HEK293 (cell line): Measurements from ENCODE around the gene FGF22.

Experiments
- CTCF ChIA-PET: fragments of 350-600 bp; formaldehyde crosslinking; extraction: SDS; loops from one replicate; lab custom pipeline; 2021; ENCODE audit warnings: antibody characterized with exemption; lab: Yijun Ruan, JAX
- POLR2A ChIA-PET: fragments of 300-600 bp; formaldehyde crosslinking; extraction: SDS; loops from one replicate; lab custom pipeline; 2020; ENCODE audit warnings: antibody characterized with exemption, inconsistent platforms; lab: Yijun Ruan, JAX
- H3K27ac ChIP-seq: fragments of 200-500 bp; sonication (Bioruptor generic); 2 replicates; pipeline ENCODE4 v1.5.1; 2014; ENCODE audit warnings: low read depth, low read length, control low read depth, inconsistent platforms; ENCODE audit errors: extremely low read depth
- H3K36me3 ChIP-seq, 2 experiments: fragments of 200-500 bp in 1 of 2; sonication (Bioruptor generic) in 1 of 2; 1 replicate in 1 of 2; 2 replicates in 1 of 2; pipeline ENCODE4 v1.5.1; 2014 to 2017; ENCODE audit warnings: inconsistent platforms in 2 of 2, low read length in 2 of 2; ENCODE audit not compliant: control insufficient read depth in 2 of 2, insufficient read depth in 1 of 2
- H3K4me1 ChIP-seq: fragments of 200-500 bp; sonication (Bioruptor generic); 2 replicates; pipeline ENCODE4 v1.5.1; 2014; ENCODE audit warnings: mild to moderate bottlenecking, low read length, inconsistent platforms; ENCODE audit not compliant: control insufficient read depth, insufficient read depth
- H3K4me3 ChIP-seq: 2 replicates; pipeline ENCODE4 v1.5.1; 2011; ENCODE audit warnings: low read depth, mild to moderate bottlenecking, control low read depth, low read length, moderate library complexity
- H3K9me3 ChIP-seq: fragments of 200-500 bp; sonication (Bioruptor generic); 2 replicates; pipeline ENCODE4 v1.5.1; 2014; ENCODE audit warnings: low read depth, low read length, inconsistent platforms; ENCODE audit not compliant: control insufficient read depth, insufficient read depth
- BCL11B ChIP-seq: fragments of 450-650 bp; formaldehyde crosslinking; IDR thresholded peaks from 2 replicates; pipeline ENCODE4 v1.5.1; 2016; ENCODE audit warnings: low read depth, missing biosample characterization, missing genetic modification characterization
- ELK4 ChIP-seq: IDR thresholded peaks from 2 replicates; pipeline ENCODE4 v1.6.1; 2011; ENCODE audit warnings: mild to moderate bottlenecking, low read depth, low read length, borderline replicate concordance
- GLI2 ChIP-seq: fragments of 450-650 bp; formaldehyde crosslinking; IDR thresholded peaks from 2 replicates; pipeline ENCODE4; 2017; ENCODE audit warnings: missing biosample characterization, missing genetic modification characterization, low read depth, borderline replicate concordance
- KLF1 ChIP-seq: fragments of 450-650 bp; formaldehyde crosslinking; IDR thresholded peaks from 2 replicates; pipeline ENCODE4 v1.5.1; 2016; ENCODE audit warnings: missing biosample characterization, missing genetic modification characterization
- KLF10 ChIP-seq: fragments of 450-650 bp; IDR thresholded peaks from 2 replicates; pipeline ENCODE4 v1.5.1; 2018; ENCODE audit warnings: missing biosample characterization, mild to moderate bottlenecking, missing genetic modification characterization
- KLF16 ChIP-seq: fragments of 450-650 bp; formaldehyde crosslinking; IDR thresholded peaks from 2 replicates; pipeline ENCODE4 v1.5.1; 2017; ENCODE audit warnings: missing biosample characterization, missing genetic modification characterization
- KLF8 ChIP-seq: fragments of 450-650 bp; formaldehyde crosslinking; IDR thresholded peaks from 2 replicates; pipeline ENCODE4 v1.5.1; 2016; ENCODE audit warnings: missing biosample characterization, missing genetic modification characterization
- KLF9 ChIP-seq: fragments of 450-650 bp; formaldehyde crosslinking; IDR thresholded peaks from 2 replicates; pipeline ENCODE4 v1.5.1; 2016; ENCODE audit warnings: missing biosample characterization, missing genetic modification characterization, low read depth
- PRDM4 ChIP-seq: fragments of 450-650 bp; formaldehyde crosslinking; IDR thresholded peaks from 2 replicates; pipeline ENCODE4 v1.5.1; 2017; ENCODE audit warnings: missing biosample characterization, missing genetic modification characterization
- SP2 ChIP-seq: fragments of 450-650 bp; formaldehyde crosslinking; IDR thresholded peaks from 2 replicates; pipeline ENCODE4 v1.5.1; 2016; ENCODE audit warnings: missing biosample characterization, missing genetic modification characterization
- ZBTB11 ChIP-seq: fragments of 450-650 bp; formaldehyde crosslinking; conservative IDR thresholded peaks from 2 replicates; pipeline ENCODE4 v1.5.1; 2016; ENCODE audit warnings: low read depth, missing biosample characterization, missing genetic modification characterization
- ZBTB26 ChIP-seq: fragments of 450-650 bp; formaldehyde crosslinking; optimal IDR thresholded peaks from 2 replicates; pipeline ENCODE3; 2016; ENCODE audit warnings: missing biosample characterization, mild to moderate bottlenecking, missing genetic modification characterization
- ZBTB48 ChIP-seq: fragments of 450-650 bp; formaldehyde crosslinking; IDR thresholded peaks from 2 replicates; pipeline ENCODE4 v1.5.1; 2016; ENCODE audit warnings: missing biosample characterization, missing genetic modification characterization
- ZNF133 ChIP-seq: fragments of 450-650 bp; formaldehyde crosslinking; IDR thresholded peaks from 2 replicates; pipeline ENCODE4 v1.5.1; 2016; ENCODE audit warnings: missing biosample characterization, missing genetic modification characterization
- ZNF146 ChIP-seq: fragments of 450-650 bp; formaldehyde crosslinking; IDR thresholded peaks from 2 replicates; pipeline ENCODE4 v1.5.1; 2016; ENCODE audit warnings: missing biosample characterization, missing genetic modification characterization
- ZNF202 ChIP-seq: fragments of 450-650 bp; formaldehyde crosslinking; IDR thresholded peaks from 2 replicates; pipeline ENCODE4 v1.5.1; 2016; ENCODE audit warnings: missing biosample characterization, missing genetic modification characterization, borderline replicate concordance
- ZNF211 ChIP-seq: fragments of 450-650 bp; formaldehyde crosslinking; IDR thresholded peaks from 2 replicates; pipeline ENCODE4 v1.5.1; 2016; ENCODE audit warnings: low read depth, missing biosample characterization, missing genetic modification characterization
- ZNF248 ChIP-seq: fragments of 450-650 bp; formaldehyde crosslinking; IDR thresholded peaks from 2 replicates; pipeline ENCODE4 v1.5.1; 2017; ENCODE audit warnings: missing biosample characterization, missing genetic modification characterization
- ZNF423 ChIP-seq: fragments of 450-650 bp; formaldehyde crosslinking; IDR thresholded peaks from 2 replicates; pipeline ENCODE4 v1.5.1; 2016; ENCODE audit warnings: missing biosample characterization, missing genetic modification characterization
- ZNF513 ChIP-seq: fragments of 450-650 bp; IDR thresholded peaks from 2 replicates; pipeline ENCODE4 v1.5.1; 2018; ENCODE audit warnings: missing biosample characterization, missing genetic modification characterization
- ZNF560 ChIP-seq: fragments of 450-650 bp; formaldehyde crosslinking; IDR thresholded peaks from 2 replicates; pipeline ENCODE4 v1.5.1; 2017; ENCODE audit warnings: missing biosample characterization, missing genetic modification characterization, borderline replicate concordance
- ZNF624 ChIP-seq: fragments of 450-650 bp; formaldehyde crosslinking; IDR thresholded peaks from 2 replicates; pipeline ENCODE4 v1.5.1; 2017; ENCODE audit warnings: missing biosample characterization, missing genetic modification characterization
- ZNF629 ChIP-seq: fragments of 450-650 bp; formaldehyde crosslinking; IDR thresholded peaks from 2 replicates; pipeline ENCODE4 v1.5.1; 2017; ENCODE audit warnings: missing biosample characterization, missing genetic modification characterization
- ZNF645 ChIP-seq: fragments of 450-650 bp; formaldehyde crosslinking; IDR thresholded peaks from 2 replicates; pipeline ENCODE4; 2016; ENCODE audit warnings: missing biosample characterization, missing genetic modification characterization
- ZNF76 ChIP-seq: fragments of 450-650 bp; formaldehyde crosslinking; IDR thresholded peaks from 2 replicates; pipeline ENCODE4; 2016; ENCODE audit warnings: low read depth, missing biosample characterization, missing genetic modification characterization, borderline replicate concordance
- ZNF837 ChIP-seq: fragments of 450-650 bp; formaldehyde crosslinking; IDR thresholded peaks from 2 replicates; pipeline ENCODE4 v1.5.1; 2016; ENCODE audit warnings: missing biosample characterization, missing genetic modification characterization
- ZSCAN23 ChIP-seq: fragments of 450-650 bp; formaldehyde crosslinking; IDR thresholded peaks from 2 replicates; pipeline ENCODE4 v1.5.1; 2016; ENCODE audit warnings: missing biosample characterization, missing genetic modification characterization

The FGF22 gene

GRCh38 chr19:662207-662961 is 22.7 kb downstream of the FGF22 start:
- ChIA-PET POLR2A (interaction anchor here (0.5 to 1.5 kb wide), 8 partner anchors 13 to 1806 kb away, joined by 3 to 8 read pairs (median 4); partner anchors contain the start of gene WDR18), CTCF (interaction anchor here (0.7 to 1.3 kb wide), 2 partner anchors 75 to 78 kb away, joined by 3 to 5 read pairs; no protein-coding TSS in a partner anchor)
- H3K4me1 ChIP-seq, result peaks cover 9% of the 10 kb centered on the region
- peak overlapping the region; percentile 94 for H3K27ac ChIP-seq
- H3K36me3 ChIP-seq, result peaks cover 0 to 33% of the 10 kb centered on the region in 2 experiments; a peak in 1 of 3 replicates
- peak overlapping the region; percentile 86 for H3K4me3 ChIP-seq
- no peaks in the 10 kb centered on the region for H3K9me3 ChIP-seq
- TF ChIP-seq ZNF629 (tag by site-specific recombination) (no peak), BCL11B (tag by site-specific recombination) (0 out of 2 replicates have a peak, but pooled peaks have one; percentile 14), ELK4 (no peak), KLF16 (tag by site-specific recombination) (no peak), ZBTB11 (peak; percentile 22; the same call in 1 of the 2 replicates), KLF9 (tag by site-specific recombination) (peak; percentile 63; the same call in 1 of the 2 replicates), ZNF837 (no peak), ZNF645 (tag by site-specific recombination) (no peak), PRDM4 (tag by site-specific recombination) (no peak), ZNF624 (tag by site-specific recombination) (no peak), ZBTB26 (tag by site-specific recombination) (peak; percentile 65), KLF8 (tag by site-specific recombination) (no peak), ZSCAN23 (tag by site-specific recombination) (no peak), KLF1 (tag by site-specific recombination) (peak; percentile 46; the same call in 1 of the 2 replicates), ZNF423 (tag by site-specific recombination) (no peak), ZNF248 (no peak), ZNF146 (tag by site-specific recombination) (no peak), ZNF211 (tag by site-specific recombination) (no peak), ZBTB48 (tag by site-specific recombination) (no peak), ZNF560 (tag by site-specific recombination) (no peak), ZNF513 (tag by site-specific recombination) (no peak), ZNF202 (tag by site-specific recombination) (no peak), GLI2 (no peak), ZNF76 (peak; percentile 43; the same call in 1 of the 2 replicates), KLF10 (no peak), ZNF133 (no peak), SP2 (tag by site-specific recombination) (peak; percentile 89)
